ENCODE data around the gene ABI3BP. TPM values are rescaled to one million over a fixed set of nuclear protein-coding genes. Genes with fewer than 3 reads are reported as not detected.
"Not testable (repeated sequence)": the region's sequence is repeated elsewhere in the genome, so short reads cannot be mapped to it uniquely, and the experiment has no call there.

Gene ABI3BP
- total and polyA plus RNA-seq, 5 experiments from 2014 or later: not detected

DNA sequence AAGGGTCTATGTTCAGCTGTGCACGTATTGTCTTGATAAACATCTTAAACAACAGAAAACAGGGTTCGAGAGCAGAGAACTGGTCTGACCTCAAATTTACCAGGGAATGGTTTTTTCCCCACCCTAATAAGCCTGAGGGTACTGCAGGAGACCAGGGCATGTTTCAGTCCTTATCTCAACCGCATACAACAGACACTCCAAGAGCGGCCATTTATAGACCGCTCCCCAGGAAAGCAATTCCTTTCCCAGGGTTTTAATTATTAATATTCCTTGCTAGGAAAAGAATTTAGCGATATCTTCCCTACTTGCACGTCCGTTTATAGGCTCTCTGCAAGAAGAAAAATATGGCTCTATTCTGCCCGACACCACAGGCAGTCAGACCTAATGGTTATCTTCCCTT is 19.1 kb upstream of the ABI3BP start:
- H3K9me3 Mint-ChIP-seq: peaks cover 0 to 57% (median 20%) of the 10 kb centered on the region in 9 donors
- H3K4me3 Mint-ChIP-seq, DNase-seq, POLR2A ChIA-PET, ATAC-seq, H3K27ac Mint-ChIP-seq, H3K4me1 Mint-ChIP-seq: not testable (repeated sequence)
- H3K36me3 Mint-ChIP-seq: peaks cover 0 to 20% (median 3%) of the 10 kb centered on the region in 3 donors
- H3K27me3 Mint-ChIP-seq: peaks cover 6 to 32% (median 11%) of the 10 kb centered on the region in 5 donors

DNA sequence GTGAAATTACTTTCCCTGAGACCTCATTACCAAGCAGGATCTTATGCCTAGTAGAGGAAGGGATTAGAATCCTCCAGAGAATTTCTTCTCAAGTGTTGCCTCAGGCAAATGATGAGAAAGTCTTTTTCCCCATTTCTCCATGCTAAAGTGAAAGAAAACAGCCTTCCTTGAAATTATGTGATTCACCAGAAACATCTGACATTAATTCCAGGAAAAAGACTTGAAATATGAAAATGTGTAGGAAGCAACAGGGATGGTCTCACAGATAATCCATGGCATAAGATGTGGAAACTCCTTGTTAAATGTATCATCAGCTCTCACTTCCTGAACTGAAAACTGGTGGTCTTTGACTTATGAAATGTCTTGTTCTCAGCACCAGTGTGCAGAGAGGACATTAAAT is 17.9 kb upstream of the ABI3BP start:
- H3K4me1 Mint-ChIP-seq: no peaks in the 10 kb centered on the region
- POLR2A ChIA-PET: no interaction called here
- peaks cover 0 to 20% (median 3%) of the 10 kb centered on the region in 3 donors for H3K36me3 Mint-ChIP-seq
- DNase-seq: no peak
- peaks cover 0 to 68% (median 27%) of the 10 kb centered on the region in 9 donors for H3K9me3 Mint-ChIP-seq
- H3K27me3 Mint-ChIP-seq: peaks cover 10 to 44% (median 16%) of the 10 kb centered on the region in 5 donors
- H3K27ac Mint-ChIP-seq: no peak overlapping the region
- ATAC-seq: no peak
- H3K4me3 Mint-ChIP-seq: no peak overlapping the region

DNA sequence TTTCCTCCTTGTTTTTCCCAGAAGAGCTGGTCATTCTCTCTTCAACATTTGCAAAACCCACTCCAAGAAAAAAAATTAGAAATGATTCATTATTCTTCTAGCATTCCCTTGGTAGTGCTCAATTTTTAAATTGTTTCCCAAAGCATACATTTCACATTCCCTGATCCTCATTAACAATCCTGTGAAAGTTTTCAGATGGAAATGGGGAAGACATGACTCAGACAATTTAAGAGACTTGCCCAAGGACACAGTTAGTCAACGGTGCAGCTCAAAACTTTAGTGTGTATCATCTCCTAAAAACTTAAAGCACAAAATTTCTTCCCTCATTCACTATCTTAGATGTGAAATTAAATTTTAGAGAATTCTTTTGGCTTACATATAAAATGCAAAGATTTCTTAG is 17.1 kb upstream of the ABI3BP start:
- no peak for ATAC-seq
- H3K27me3 Mint-ChIP-seq: peaks cover 10 to 49% (median 15%) of the 10 kb centered on the region in 5 donors
- POLR2A ChIA-PET: no interaction called here
- H3K27ac Mint-ChIP-seq: no peak overlapping the region
- H3K4me1 Mint-ChIP-seq: no peaks in the 10 kb centered on the region
- peaks cover 0 to 20% (median 3%) of the 10 kb centered on the region in 3 donors for H3K36me3 Mint-ChIP-seq
- H3K9me3 Mint-ChIP-seq: peaks cover 0 to 73% (median 27%) of the 10 kb centered on the region in 9 donors
- H3K4me3 Mint-ChIP-seq: no peak overlapping the region
- no peak for DNase-seq

DNA sequence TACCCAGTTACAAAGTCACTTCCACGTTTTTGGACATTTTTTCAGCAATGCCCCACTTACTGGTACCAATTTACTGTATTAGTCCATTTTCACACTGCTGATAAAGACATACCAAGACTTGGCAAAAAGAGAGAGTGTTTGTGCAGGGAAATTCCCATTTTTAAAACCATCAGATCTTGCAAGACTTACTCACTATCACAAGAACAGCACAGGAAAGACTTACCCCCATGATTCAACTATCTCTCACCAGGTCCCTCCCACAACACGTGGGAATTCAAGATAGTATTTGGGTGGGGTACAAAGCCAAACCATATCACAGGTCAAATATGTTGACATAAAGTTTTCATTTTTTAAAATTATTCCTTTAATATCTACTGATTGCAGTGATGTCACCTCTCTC is 16.2 kb upstream of the ABI3BP start:
- Mint-ChIP-seq H3K36me3 (peaks cover 0 to 20% (median 3%) of the 10 kb centered on the region in 3 donors), H3K27me3 (peaks cover 10 to 49% (median 14%) of the 10 kb centered on the region in 5 donors), H3K27ac (no peak overlapping the region), H3K4me1 (no peaks in the 10 kb centered on the region), H3K9me3 (peaks cover 0 to 76% (median 31%) of the 10 kb centered on the region in 9 donors), H3K4me3 (no peak overlapping the region)
- POLR2A ChIA-PET: no interaction called here
- no peak for ATAC-seq
- no peak for DNase-seq

DNA sequence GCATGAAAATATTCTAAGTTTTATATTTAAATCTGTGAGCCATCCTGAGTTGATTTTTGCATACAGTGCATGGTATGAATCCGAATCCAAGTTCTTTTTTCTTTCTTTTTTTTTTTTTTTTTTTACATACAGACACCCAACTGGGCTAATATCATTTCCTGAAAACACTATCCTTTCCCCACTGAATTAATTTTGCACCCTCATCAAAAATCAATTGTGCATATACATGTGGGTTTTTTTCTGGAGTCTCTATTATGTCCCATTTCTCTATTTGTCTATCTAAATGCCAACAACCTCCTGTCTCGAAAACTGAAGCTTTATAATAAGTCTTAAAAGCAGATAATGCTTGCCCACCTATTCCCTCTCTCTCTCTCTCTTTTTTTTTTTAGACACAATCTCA is 5.9 kb upstream of the ABI3BP start:
- POLR2A ChIA-PET: no interaction called here
- Mint-ChIP-seq H3K27ac (no peak overlapping the region), H3K27me3 (peaks cover 0 to 14% (median 3%) of the 10 kb centered on the region in 5 donors), H3K9me3 (peaks cover 0 to 15% (median 7%) of the 10 kb centered on the region in 9 donors), H3K4me1 (no peaks in the 10 kb centered on the region), H3K4me3 (no peak overlapping the region), H3K36me3 (no peaks in the 10 kb centered on the region)
- DNase-seq (no peak), ATAC-seq (no peak)

DNA sequence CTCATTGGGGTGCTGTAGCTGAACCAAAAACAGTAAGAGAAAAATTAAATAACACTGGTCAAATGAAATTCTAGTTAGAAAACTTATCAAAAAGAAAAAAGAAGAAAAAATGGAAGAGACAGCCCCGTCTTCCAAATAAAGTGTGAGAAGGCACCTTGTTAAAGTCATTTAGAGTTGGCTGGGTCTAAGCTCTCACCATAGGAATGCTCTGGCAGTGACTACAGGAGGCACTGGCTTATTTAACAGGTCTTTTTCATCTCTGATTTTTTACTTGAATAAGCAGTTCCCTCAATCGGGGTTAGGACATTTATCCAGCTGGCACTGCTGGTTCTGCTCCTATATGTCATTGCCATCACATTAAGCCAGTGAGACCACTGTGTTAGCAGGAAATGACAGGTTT is 1.6 kb upstream of the ABI3BP start:
- H3K27me3 Mint-ChIP-seq: peaks cover 2 to 18% (median 3%) of the 10 kb centered on the region in 5 donors
- no peaks in the 10 kb centered on the region for H3K36me3 Mint-ChIP-seq
- H3K4me1 Mint-ChIP-seq: peaks cover 0 to 3% (median 0%) of the 10 kb centered on the region in 4 donors
- no peak overlapping the region for H3K27ac Mint-ChIP-seq
- DNase-seq: no peak
- ATAC-seq: no peak
- no peak overlapping the region for H3K4me3 Mint-ChIP-seq
- H3K9me3 Mint-ChIP-seq: no peaks in the 10 kb centered on the region
- POLR2A ChIA-PET: no interaction called here

DNA sequence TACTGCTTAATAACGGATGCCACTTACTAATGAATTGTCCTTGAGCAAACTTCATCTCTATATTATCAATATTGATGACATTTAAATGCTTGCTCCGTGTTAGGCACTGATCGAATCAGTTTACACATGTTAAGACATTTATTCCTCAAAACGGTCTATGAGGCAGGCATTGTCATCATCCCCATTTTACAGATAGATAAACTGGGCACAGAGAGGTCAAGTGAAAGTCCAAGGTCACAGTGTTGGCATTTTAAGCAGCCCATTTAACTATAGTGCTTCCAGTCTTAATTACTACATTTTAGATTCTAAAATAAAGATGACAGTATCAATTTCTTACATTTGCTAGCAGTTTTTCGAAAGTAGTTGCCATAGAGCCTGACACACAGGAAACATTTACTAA is 966 bp upstream of the ABI3BP start:
- no peak overlapping the region for H3K27ac Mint-ChIP-seq
- ATAC-seq (no peak), DNase-seq (no peak)
- H3K9me3 Mint-ChIP-seq: no peaks in the 10 kb centered on the region
- peaks cover 0 to 3% (median 0%) of the 10 kb centered on the region in 4 donors for H3K4me1 Mint-ChIP-seq
- H3K36me3 Mint-ChIP-seq: no peaks in the 10 kb centered on the region
- H3K27me3 Mint-ChIP-seq: peaks cover 2 to 24% (median 3%) of the 10 kb centered on the region in 5 donors
- POLR2A ChIA-PET: no interaction called here
- H3K4me3 Mint-ChIP-seq: no peak overlapping the region

DNA sequence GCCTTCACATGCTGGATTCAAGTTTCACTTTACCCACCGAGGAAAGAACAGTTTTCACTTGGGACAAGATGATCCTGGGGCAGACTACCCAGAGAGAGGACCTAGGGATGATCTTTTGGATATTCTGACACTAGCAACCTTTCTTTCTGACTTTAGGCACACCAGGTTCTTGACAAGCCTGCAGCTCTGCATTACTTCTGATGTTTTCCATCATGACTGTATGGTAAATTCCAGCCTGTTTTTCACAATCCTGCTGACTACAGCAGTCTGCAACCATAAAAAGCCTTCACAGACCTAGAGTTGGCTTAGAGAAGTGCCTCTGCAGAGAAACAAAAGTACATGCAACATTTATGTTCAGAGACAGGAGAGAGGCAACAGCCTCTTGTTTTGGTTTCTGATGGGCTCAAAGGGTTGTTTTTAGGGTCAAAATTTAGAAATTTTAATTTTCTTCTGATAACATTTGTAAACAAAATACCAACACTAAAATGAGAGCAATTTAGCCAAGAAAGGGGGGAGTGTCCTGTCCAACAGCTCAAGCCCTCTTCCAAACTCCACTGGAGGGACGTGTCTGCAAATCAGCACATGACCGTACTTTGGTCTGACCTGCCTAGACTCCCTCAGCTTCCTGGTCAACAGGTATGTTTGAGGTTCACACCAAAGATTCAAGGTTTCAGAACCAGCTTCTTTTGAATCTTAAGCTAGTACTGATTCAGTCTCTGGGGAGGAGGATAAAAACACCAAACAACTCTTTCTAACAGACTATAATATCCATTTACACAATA is 799 bp downstream of the ABI3BP start:
- Mint-ChIP-seq H3K4me3 (peak overlapping the region in 1 of 10 donors; percentile 31), H3K36me3 (no peaks in the 10 kb centered on the region), H3K4me1 (peaks cover 0 to 3% (median 0%) of the 10 kb centered on the region in 4 donors), H3K27ac (no peak overlapping the region), H3K27me3 (peaks cover 1 to 23% (median 6%) of the 10 kb centered on the region in 5 donors), H3K9me3 (no peaks in the 10 kb centered on the region)
- ATAC-seq (no peak), DNase-seq (no peak)
- POLR2A ChIA-PET: no interaction called here

DNA sequence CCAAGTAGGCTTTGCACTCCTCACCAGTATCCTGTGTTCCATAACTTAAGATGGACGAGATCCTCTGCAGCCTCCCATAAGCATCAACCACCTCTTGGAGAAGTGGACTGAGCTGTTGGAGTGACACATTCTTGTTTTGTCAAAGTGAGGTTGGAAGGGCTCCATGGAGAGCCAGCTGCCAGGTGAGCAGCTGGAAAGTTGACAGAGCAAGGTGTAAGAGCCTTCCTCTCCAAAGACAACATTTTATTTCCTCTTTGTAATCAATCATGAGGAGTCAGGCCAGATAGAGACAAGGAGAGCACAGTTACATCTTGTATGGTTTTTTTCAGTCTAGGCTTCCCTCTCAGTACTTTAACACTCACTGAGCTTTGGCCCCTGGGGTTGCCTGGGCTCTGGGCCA is 5.1 kb downstream of the ABI3BP start:
- POLR2A ChIA-PET: no interaction called here
- no peak for ATAC-seq
- no peak overlapping the region for H3K27ac Mint-ChIP-seq

DNA sequence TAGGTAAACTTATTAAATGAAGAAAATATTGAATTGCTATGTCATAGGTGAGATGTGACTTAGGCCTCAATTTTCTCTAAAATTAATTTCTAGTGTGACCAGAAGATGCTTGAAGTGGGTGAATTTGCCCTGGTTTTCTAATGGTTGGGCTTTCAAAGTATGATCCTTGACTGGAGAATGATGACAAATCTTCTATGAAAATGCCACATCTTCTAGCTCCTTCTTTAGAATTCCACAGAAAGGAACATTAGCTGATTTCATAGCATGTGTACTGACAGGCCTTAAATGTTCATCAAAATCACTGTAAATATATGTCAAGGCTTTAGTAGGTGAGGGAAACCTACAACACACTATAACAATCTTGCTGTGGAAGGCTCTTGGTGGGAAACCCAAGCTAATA is 8.9 kb downstream of the ABI3BP start:
- ATAC-seq: no peak
- no peak for DNase-seq
- Mint-ChIP-seq H3K4me3 (no peak overlapping the region), H3K4me1 (no peaks in the 10 kb centered on the region), H3K9me3 (no peaks in the 10 kb centered on the region), H3K36me3 (no peaks in the 10 kb centered on the region), H3K27ac (no peak overlapping the region), H3K27me3 (peaks cover 1 to 29% (median 6%) of the 10 kb centered on the region in 5 donors)
- POLR2A ChIA-PET: no interaction called here

More for the DNA sequence above, 5.1 kb downstream of the ABI3BP start:
- Mint-ChIP-seq H3K36me3 (no peaks in the 10 kb centered on the region), H3K4me3 (no peak overlapping the region), H3K27me3 (peaks cover 0 to 21% (median 3%) of the 10 kb centered on the region in 5 donors), H3K4me1 (peaks cover 0 to 3% (median 0%) of the 10 kb centered on the region in 4 donors), H3K9me3 (no peaks in the 10 kb centered on the region)
- DNase-seq: no peak

DNA sequence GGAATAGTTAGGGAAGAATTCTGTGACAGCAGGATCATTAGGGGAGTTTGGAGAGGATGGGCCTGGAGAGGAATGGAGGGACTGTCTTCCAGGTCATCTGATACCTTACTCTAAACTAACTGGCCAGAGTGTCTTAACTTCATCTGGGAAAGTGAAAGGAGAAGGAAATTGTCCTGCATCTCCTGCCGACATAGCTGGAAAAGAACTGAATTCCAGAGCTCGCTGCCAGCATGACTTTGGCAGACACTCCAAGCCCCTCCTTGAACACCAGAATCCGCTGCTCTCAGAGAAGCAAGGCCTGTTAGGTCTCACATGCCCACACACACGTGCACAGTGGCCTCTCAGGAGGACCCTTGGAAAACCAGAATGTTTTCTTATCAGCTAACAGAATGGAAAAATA is 10.5 kb downstream of the ABI3BP start:
- Mint-ChIP-seq H3K27ac (no peak overlapping the region), H3K4me1 (no peaks in the 10 kb centered on the region)

DNA sequence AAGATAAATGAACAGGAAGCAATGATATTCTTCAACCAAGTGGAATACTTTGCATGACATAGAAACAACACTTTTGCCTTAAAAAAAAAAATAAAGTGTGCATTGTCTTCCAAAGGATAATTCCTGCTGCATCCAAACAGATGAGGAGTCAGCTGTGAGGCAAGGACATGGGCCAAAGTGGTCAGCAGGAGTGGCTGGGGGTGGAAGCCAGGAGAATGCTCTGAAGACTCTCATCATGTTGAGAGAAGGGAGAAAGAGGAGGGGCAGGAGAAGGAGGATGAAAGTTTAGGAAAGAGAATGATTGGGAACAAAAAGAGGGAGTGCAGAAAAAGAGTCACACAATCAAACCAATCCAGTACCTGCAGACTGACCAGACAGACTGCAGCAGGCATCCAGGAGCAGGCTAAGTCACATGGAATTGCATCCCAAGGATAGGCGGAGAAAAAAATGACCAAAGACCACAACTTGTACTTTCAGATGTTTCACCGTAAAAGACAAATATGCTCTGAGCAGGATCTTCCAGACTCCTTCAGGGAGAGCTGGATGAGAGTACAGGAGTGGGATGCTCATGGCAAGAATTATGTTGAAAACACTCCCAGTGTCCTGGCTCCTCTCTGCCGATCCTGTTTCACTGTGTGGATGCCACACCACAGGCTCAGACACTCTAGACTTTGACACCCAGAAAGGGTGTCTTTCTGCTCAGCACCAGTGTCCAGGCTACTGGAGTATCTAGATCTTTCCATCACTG is 11.9 kb downstream of the ABI3BP start:
- POLR2A ChIA-PET: no interaction called here
- peak overlapping the region in 1 of 10 donors; percentile 69 for H3K27ac Mint-ChIP-seq
- no peaks in the 10 kb centered on the region for H3K36me3 Mint-ChIP-seq
- no peak for DNase-seq
- no peaks in the 10 kb centered on the region for H3K9me3 Mint-ChIP-seq
- no peaks in the 10 kb centered on the region for H3K4me1 Mint-ChIP-seq
- no peak overlapping the region for H3K4me3 Mint-ChIP-seq
- ATAC-seq: no peak
- H3K27me3 Mint-ChIP-seq: peaks cover 0 to 16% (median 4%) of the 10 kb centered on the region in 5 donors

More for the DNA sequence above, 10.5 kb downstream of the ABI3BP start:
- no peaks in the 10 kb centered on the region for H3K9me3 Mint-ChIP-seq
- no peak for ATAC-seq
- peaks cover 0 to 16% (median 4%) of the 10 kb centered on the region in 5 donors for H3K27me3 Mint-ChIP-seq
- DNase-seq: no peak
- POLR2A ChIA-PET: no interaction called here
- no peak overlapping the region for H3K4me3 Mint-ChIP-seq
- no peaks in the 10 kb centered on the region for H3K36me3 Mint-ChIP-seq

DNA sequence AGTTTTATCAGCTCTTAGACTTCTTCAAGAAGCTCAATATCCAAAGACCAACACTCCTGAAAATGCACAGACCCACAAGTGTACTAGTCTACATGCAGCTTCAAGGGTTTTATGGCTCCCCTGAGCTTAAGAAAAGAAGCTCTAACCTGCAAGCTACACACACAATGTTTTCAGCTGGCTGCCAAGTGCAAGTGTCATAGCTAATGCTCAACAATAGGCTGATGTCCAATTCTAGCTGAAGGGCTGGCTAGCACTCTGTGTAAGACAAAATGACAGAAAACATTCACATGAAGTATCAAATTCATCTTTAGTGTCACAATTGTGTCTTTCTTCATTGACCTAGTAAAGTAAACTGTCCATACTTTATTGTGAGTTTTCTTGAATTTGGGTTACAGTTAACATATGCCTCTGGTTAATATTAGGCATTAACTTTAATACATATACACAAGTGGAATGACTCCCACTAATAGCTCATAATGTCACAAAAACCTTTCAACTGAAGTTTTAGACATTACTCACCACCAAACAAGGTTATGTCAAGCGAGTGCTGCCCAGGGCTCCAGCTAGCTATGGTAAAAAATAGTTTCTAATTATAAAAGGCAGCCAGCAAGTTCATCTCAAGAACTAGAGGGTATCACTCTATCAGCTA is 15.1 kb downstream of the ABI3BP start:
- POLR2A ChIA-PET: no interaction called here

More for the DNA sequence above, 15.1 kb downstream of the ABI3BP start:
- Mint-ChIP-seq H3K4me1 (no peaks in the 10 kb centered on the region), H3K9me3 (no peaks in the 10 kb centered on the region), H3K27me3 (peaks cover 0 to 16% (median 4%) of the 10 kb centered on the region in 5 donors), H3K4me3 (no peak overlapping the region), H3K27ac (no peak overlapping the region), H3K36me3 (no peaks in the 10 kb centered on the region)
- DNase-seq (no peak), ATAC-seq (no peak)

Measured in naive thymus-derived CD8-positive, alpha-beta T cell (primary cell).